GM12891 (cell line): ENCODE measurements around the gene ZSCAN29.

Experiments used
- POLR2AphosphoS5 ChIP-seq: IDR thresholded peaks from 2 replicates; pipeline ENCODE4 v1.6.1; 2011; ENCODE audit warnings: low read depth, low read length, control low read depth
- TAF1 ChIP-seq: IDR thresholded peaks from 2 replicates; pipeline ENCODE4 v1.6.1; 2011; ENCODE audit warnings: low read depth, low read length, control low read depth

- TF ChIP-seq POLR2AphosphoS5 (no peak), TAF1 (no peak)
These were observed 56.7 kb downstream of the ZSCAN29 start for GRCh38 chr15:43314171-43314570.
